NCI-H128 (cell line): ENCODE results near the gene EEF2.
"Not testable (repeated sequence)": the region's sequence is repeated elsewhere in the genome, so short reads cannot be mapped to it uniquely, and the experiment has no call there.

Experiments
- DNase-seq: peaks from one replicate; lab custom pipeline; 2025; ENCODE audit not compliant: unreplicated experiment; lab: John Stamatoyannopoulos, UW

The EEF2 gene

DNA sequence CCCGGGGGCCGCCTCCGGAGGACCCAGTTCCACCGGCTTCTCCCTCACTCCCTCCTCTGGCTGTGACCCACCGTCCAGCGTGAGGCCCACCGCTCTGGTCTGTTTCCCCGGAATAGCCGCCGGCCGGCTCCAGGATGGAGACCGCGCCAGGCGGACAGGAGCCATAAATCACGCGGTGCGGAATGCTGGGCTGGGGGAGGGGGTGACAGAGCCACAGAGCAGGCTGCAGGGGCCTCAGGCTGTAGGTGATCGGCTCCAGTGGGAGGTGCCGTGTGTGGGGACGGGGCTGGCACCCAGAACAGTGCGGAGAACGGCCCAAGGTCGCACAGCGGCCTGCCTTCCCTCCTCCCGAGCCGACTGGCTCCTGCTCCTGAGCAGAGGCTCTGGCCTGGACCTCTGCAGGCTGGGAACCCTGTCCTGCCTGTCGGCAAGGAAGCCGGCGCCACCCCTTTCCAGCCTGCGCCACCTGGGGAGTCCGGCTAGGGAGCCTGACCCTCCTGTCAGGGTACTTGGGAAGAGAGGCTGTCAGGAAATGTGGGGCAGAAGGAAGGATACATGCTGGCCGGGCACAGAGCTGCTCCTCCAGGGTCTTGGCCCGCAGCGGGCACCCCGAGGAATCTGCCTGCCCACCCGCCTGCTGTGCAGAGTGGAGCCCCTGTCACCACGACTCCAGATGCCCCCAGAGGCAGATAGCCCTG is 30.6 kb upstream of the EEF2 start:
- DNase-seq, result no peak

- no peak for DNase-seq
These were observed 29.6 kb upstream of the EEF2 start for GRCh38 chr19:4014541-4015491.

DNA sequence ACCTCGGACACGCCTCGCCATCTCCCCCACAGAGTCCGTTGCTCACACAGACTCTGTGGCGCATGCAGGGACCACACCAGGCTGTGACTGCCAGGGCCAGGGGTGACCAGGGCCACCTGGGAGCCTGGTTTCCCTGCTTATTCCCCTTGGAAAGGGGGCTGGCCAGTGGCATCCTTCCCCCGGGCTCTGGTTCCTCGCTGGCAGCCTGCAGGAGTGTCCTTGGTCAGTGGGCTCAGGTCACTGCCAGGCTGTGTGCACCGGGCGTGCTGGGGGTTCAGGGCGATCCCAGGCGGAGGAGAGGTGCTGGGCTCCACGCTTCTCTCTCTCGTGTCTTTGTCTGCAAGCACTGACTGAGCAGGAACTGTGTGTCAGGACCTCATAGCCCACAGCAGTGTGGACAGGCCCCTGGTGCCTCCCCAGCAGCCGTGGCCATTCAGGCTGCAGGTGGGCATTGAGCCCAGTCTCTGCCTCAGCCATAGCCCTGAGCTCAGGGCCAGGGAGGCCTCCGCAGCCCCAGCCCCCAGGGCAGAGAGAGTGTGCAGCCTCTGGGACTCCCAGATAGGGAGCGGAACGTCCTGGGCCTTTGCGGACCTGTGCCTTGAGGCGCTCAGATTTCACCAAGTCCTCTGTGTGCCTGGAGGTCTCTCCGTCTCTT is 28.8 kb upstream of the EEF2 start:
- no peak for DNase-seq

DNA sequence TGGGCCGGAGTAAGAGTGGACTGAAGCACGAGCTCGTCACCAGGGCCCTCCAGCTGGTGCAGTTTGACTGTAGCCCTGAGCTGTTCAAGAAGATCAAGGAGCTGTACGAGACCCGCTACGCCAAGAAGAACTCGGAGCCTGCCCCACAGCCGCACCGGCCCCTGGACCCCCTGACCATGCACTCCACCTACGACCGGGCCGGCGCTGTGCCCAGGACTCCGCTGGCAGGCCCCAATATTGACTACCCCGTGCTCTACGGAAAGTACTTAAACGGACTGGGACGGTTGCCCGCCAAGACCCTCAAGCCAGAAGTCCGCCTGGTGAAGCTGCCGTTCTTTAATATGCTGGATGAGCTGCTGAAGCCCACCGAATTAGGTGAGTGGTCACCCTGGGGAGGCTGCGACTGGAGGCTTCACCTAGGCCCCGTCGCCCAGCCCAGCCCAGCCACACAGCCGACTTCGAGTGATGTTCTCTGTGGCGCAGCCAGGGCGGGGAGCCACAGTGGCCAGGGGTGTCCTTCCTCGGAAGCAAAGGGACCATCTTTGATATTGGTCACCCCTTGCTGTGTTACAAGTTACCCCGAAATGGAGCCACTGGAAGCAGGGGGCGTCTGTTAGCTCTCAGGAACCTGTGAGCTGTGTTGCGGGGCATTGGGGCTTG is 27.8 kb upstream of the EEF2 start:
- no peak for DNase-seq

- DNase-seq, result no peak
These were observed 27.1 kb upstream of the EEF2 start for GRCh38 chr19:4012092-4012974.

GRCh38 chr19:4011430-4011829 is 26.2 kb upstream of the EEF2 start:
- not testable (repeated sequence) for DNase-seq

DNA sequence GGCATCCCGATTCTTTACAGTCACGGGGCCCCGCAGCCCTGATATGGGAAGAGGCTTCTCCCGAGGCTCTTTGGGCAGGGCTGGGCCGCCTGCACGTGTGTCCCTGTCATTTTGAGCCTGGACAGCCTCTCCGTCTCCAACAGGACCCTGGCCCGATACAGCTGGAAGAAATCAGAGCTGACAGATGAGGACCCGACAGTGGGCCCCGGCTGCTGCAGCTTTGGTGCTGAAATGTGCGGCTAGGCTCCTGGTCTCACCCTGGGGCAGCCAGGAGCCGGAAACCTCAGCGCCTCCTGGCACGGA is 25.5 kb upstream of the EEF2 start:
- DNase-seq, result no peak

DNA sequence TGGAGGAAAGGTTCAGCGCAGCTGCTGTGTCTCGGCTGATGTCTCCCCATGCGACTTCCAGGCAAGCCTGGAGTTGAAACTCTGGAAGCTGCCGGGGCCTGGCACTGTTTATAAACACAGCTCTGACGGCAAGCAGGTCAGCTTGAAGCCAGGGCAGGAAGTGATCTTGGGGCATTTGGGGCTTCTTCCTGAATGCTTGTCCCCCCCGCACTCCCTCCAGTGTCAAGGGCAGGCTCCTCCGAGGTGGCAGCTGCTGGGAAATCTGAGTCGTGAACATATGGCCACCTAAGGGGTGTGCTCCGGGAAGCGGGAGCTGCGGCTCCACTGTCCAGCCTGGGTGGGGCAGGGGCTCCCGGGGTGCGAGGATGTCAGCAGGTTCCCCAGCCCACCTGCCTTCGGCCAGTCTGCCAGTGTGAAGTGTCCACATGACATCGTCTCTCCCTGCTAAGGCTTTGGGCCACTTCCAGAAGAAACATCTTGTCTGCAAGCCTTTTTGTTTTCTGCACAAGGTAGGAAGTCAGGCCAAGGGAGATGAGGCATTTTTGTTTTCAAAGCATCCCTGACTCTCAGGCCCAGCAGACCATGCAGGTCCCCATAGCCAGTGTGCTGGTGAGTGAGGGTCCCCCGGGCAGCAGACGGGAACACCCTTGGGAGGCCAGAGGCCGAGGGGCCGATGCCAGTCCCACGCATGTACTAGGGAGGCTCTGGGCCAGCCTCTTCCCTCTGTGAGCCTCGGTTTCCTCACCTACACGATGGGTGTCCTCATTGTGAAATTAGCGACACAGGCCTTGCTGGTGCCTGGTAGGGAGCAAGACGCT is 24.9 kb upstream of the EEF2 start:
- DNase-seq, result no peak

DNA sequence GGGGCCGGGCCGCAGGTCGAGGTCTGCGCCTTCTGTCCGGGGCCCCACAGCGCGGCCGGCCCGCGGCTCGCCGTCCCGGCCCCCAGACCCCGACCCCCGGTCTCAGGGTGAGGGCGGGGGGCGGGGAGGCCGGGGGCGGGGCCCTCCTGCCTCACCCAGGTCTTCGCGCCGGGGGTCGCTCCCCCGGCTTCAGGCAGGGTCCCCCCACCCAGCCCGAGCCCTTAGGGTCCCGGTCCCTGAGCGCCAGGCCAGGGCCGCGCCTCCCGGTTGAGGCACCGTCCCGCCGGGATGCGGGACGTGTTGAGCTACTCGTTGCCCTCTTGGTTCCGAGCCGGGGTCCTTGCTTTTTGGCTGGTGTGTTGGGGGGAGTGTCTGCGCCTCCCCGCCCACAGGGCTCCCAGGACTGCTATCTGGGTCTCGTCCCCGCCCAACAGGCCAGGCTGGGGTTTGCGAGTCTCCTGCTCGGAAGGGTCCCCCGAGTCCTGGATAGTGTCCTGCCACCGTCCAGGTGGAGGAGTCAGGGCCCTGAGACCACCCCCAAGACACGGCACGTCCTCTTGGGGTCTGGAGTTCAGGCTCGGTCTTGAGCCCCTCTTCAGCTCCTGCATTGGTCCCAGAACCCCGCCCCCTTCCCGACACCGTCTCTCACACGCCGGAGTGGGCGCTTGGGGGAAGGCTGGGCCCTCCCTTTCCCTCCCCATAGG is 22.7 kb upstream of the EEF2 start:
- DNase-seq, result no peak

- peak; percentile 93 for DNase-seq
These were observed 22.0 kb upstream of the EEF2 start, which contains the start of gene PIAS4 for GRCh38 chr19:4007021-4007835. PIAS4 (plus strand) TSS chr19:4007736; CDS start chr19:4007761, 25 bp downstream.

DNA sequence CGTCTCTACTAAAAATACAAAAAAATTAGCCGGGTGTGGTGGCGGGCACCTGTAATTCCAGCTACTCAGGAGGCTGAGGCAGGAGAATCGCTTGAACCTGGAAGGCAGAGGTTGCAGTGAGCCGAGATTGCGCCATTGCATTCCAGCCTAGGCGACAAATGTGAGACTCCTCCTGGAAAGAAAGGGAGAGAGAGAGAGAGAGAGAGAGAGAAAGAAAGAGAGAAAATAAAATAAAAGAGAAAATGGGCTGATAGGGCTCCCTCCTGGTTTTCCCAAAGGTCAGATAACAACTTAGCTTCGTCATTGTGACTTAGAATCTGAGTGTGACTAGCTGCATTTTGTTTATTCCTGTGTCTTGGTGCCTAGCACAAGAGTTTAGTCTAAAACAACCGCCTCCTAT is 20.2 kb upstream of the EEF2 start:
- not testable (repeated sequence) for DNase-seq

DNA sequence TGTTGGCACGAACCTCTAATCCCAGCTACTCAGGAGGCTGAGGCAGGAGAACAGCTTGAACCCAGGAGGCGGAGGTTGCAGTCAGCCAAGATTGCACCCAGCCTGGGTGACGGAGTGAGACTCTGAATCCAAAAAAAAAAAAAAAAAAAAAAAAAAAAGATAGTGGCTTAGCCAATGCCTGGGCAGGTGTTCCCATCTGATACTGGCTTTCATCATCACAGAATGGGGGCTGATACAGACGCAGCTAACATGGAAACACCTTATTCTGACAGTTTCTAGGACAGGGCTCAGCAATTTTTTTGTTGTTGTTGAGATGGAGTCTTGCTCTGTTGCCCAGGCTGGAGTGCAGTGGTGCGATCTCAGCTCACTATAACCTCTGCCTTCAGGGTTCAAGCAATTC is 15.5 kb upstream of the EEF2 start:
- DNase-seq, result not testable (repeated sequence)

- DNase-seq, result not testable (repeated sequence)
These were observed 13.6 kb upstream of the EEF2 start for GRCh38 chr19:3998667-3999412.

- DNase-seq, result no peak
These were observed 10.3 kb upstream of the EEF2 start for GRCh38 chr19:3995607-3996006.

DNA sequence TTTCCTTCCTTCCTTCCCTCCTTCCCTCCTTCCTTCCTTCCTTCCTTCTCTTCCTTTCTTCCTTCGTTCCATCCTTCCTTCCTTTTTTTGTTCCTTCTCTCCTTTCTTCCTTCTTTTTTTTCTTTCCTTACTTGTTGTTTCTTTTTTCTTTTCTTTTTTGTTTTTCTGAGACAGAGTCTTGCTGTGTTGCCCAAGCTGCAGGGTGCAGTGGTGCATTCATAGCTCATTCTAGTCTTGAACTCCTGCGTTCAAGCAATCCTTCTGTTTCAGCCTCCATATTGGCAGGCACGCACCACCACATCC is 5.5 kb upstream of the EEF2 start:
- DNase-seq, result no peak

- peak; percentile 74 for DNase-seq
These were observed 2.5 kb upstream of the EEF2 start for GRCh38 chr19:3987619-3988371.
